ENCODE data around the gene MIOS.
A peak's percentile ranks its signal among the peaks of the same experiment; 100 is the strongest.
"Not testable (repeated sequence)": the region's sequence is repeated elsewhere in the genome, so short reads cannot be mapped to it uniquely, and the experiment has no call there.

MIOS gene

GRCh38 chr7:7554649-7555575 lies 11.8 kb upstream of the MIOS start:
- Mint-ChIP-seq H3K27ac (peak overlapping the region; percentile 25 to 79 (median 56)), H3K36me3 (ENCODE audit: low read depth) (peaks cover 35% of the 10 kb centered on the region), H3K27me3 (ENCODE audit: low read depth) (no peaks in the 10 kb centered on the region), H3K4me3 (no peak overlapping the region), H3K4me1 (peaks cover 21% of the 10 kb centered on the region), H3K9me3 (peaks cover 25% of the 10 kb centered on the region)
- TF ChIP-seq CTCF (IDR thresholded peaks at IDR 0.05; ENCODE audit: unreplicated experiment in 3 of 3), result no peak

GRCh38 chr7:7556852-7557251 lies 9.8 kb upstream of the MIOS start:
- no peak for TF ChIP-seq CTCF (IDR thresholded peaks at IDR 0.05; ENCODE audit: unreplicated experiment in 3 of 3)
- H3K36me3 Mint-ChIP-seq (ENCODE audit: low read depth), result peaks cover 48% of the 10 kb centered on the region

DNA sequence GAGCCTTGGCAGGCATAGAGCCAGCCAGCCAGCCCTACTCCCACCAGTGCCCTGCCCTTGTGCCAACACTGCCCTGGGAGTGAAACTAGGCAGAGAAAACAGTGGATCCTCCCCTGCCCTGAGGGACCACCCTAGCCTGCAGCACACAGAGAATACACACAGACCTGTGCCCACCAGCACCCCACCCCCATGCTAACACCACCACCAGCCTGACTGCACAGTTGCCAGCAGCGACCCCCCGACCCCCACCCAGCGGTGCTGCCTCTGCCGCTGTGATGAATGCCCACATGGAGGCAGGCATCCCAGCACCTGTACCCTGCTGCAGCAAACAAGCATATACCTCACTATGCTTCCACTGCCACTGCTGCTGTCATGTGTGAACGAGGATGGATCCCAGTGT lies 9.4 kb upstream of the MIOS start:
- Mint-ChIP-seq H3K9me3 (peaks cover 32% of the 10 kb centered on the region), H3K27ac (no peak overlapping the region), H3K4me1 (peaks cover 21% of the 10 kb centered on the region), H3K27me3 (ENCODE audit: low read depth) (no peaks in the 10 kb centered on the region), H3K36me3 (ENCODE audit: low read depth) (peaks cover 46% of the 10 kb centered on the region), H3K4me3 (no peak overlapping the region)
- TF ChIP-seq CTCF (IDR thresholded peaks at IDR 0.05; ENCODE audit: unreplicated experiment in 3 of 3), result no peak

More at GRCh38 chr7:7556852-7557251, 9.8 kb upstream of the MIOS start:
- Mint-ChIP-seq H3K9me3 (peaks cover 32% of the 10 kb centered on the region), H3K4me3 (no peak overlapping the region), H3K27me3 (ENCODE audit: low read depth) (no peaks in the 10 kb centered on the region), H3K4me1 (peaks cover 21% of the 10 kb centered on the region), H3K27ac (no peak overlapping the region)

DNA sequence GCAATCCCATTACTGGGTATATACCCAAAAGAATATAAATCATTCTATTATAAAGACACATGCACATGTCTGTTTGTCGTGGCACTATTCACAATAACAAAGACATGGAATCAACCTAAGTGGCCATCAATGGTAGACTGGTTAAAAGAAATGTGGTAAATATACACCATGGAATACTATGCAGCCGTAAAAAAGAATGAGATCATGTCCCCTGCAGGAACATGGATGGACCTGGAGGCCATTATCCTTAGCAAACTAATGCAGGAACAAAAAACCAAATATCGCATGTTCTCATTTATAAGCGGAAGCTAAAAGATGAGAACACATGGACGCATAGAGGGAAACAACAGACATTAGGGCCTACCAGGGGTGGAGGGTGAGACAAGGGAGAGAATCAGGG lies 5.1 kb upstream of the MIOS start:
- Mint-ChIP-seq H3K36me3 (ENCODE audit: low read depth) (peaks cover 41% of the 10 kb centered on the region), H3K9me3 (peaks cover 32% of the 10 kb centered on the region)
- not testable (repeated sequence) for H3K27me3 Mint-ChIP-seq (ENCODE audit: low read depth); H3K4me1 Mint-ChIP-seq; H3K4me3 Mint-ChIP-seq; H3K27ac Mint-ChIP-seq

GRCh38 chr7:7562736-7563135 lies 3.9 kb upstream of the MIOS start:
- Mint-ChIP-seq H3K4me1 (peaks cover 6% of the 10 kb centered on the region), H3K9me3 (peaks cover 28% of the 10 kb centered on the region), H3K27me3 (ENCODE audit: low read depth) (no peaks in the 10 kb centered on the region), H3K27ac (no peak overlapping the region), H3K36me3 (ENCODE audit: low read depth) (peaks cover 37% of the 10 kb centered on the region), H3K4me3 (no peak overlapping the region)
- no peak for TF ChIP-seq CTCF (IDR thresholded peaks at IDR 0.05; ENCODE audit: unreplicated experiment in 3 of 3)

- H3K27ac Mint-ChIP-seq, result peak overlapping the region in 1 of 3 experiments; percentile 47
- H3K4me3 Mint-ChIP-seq, result peak overlapping the region; percentile 4 to 44 (median 7)
- no peak for TF ChIP-seq CTCF (IDR thresholded peaks at IDR 0.05; ENCODE audit: unreplicated experiment in 3 of 3)
- H3K27me3 Mint-ChIP-seq (ENCODE audit: low read depth), result no peaks in the 10 kb centered on the region
- H3K4me1 Mint-ChIP-seq, result peaks cover 11% of the 10 kb centered on the region
- peaks cover 23% of the 10 kb centered on the region for H3K9me3 Mint-ChIP-seq
- H3K36me3 Mint-ChIP-seq (ENCODE audit: low read depth), result peaks cover 36% of the 10 kb centered on the region
These were observed 3.4 kb upstream of the MIOS start for GRCh38 chr7:7563269-7563668.

Data from nephron (organoid).